CD8-positive, alpha-beta memory T cell (primary cell): ENCODE measurements around the gene VEGFB. TPM values are rescaled to one million over a fixed set of nuclear protein-coding genes. Genes with fewer than 3 reads are reported as not detected.

Experiments
- CTCF ChIA-PET: fragments of 350-600 bp; sonication (Branson Sonifier 250); formaldehyde crosslinking; loops from one replicate; lab custom pipeline; 2021; ENCODE audit warnings: antibody characterized with exemption; lab: Charles Lee
- POLR2A ChIA-PET: fragments of 350-600 bp; sonication (Branson Sonifier 250); formaldehyde crosslinking; loops from one replicate; lab custom pipeline; 2021; ENCODE audit warnings: antibody characterized with exemption; lab: Charles Lee
- DNase-seq, 5 donors: peaks; one replicate each; pipeline versions ENCODE4 v3.0.0 to v3.0.0-alpha.2; 2020 to 2022; ENCODE audit warnings: mixed read lengths in 1 of 5
- H3K27ac ChIP-seq: one replicate; pipeline ENCODE4 v1.7.0; 2013; ENCODE audit warnings: low read depth, mild to moderate bottlenecking, low read length, moderate library complexity
- H3K27me3 ChIP-seq: 2 replicates; pipeline ENCODE4 v1.7.0; 2013; ENCODE audit warnings: low read length, mild to moderate bottlenecking; ENCODE audit not compliant: insufficient read depth, poor library complexity, severe bottlenecking
- H3K36me3 ChIP-seq: 2 replicates; pipeline ENCODE4 v1.7.0; 2013; ENCODE audit warnings: mild to moderate bottlenecking, low read length, moderate library complexity; ENCODE audit not compliant: insufficient read depth
- H3K4me1 ChIP-seq: 2 replicates; pipeline ENCODE4 v1.7.0; 2013; ENCODE audit warnings: mild to moderate bottlenecking, low read length, moderate library complexity; ENCODE audit not compliant: insufficient read depth
- H3K4me3 ChIP-seq: 2 replicates; pipeline ENCODE4 v1.7.0; 2013; ENCODE audit warnings: mild to moderate bottlenecking, low read length
- H3K9me3 ChIP-seq: 2 replicates; pipeline ENCODE4 v1.7.0; 2013; ENCODE audit warnings: mild to moderate bottlenecking, low read length
- H3K27ac Mint-ChIP-seq, 8 donors: one replicate each; pipeline ENCODE4 v1.8.0; 2020 to 2021; ENCODE audit warnings: mixed read lengths in 8 of 8, mild to moderate bottlenecking in 6 of 8, inconsistent platforms in 3 of 8, moderate library complexity in 3 of 8
- H3K27me3 Mint-ChIP-seq, 2 donors: one replicate each; pipeline ENCODE4 v1.8.0; 2020 to 2021; ENCODE audit warnings: mixed read lengths in 2 of 2, mild to moderate bottlenecking in 1 of 2, moderate library complexity in 1 of 2
- H3K36me3 Mint-ChIP-seq, 3 donors: one replicate each; pipeline ENCODE4 v1.8.0; 2020 to 2021; ENCODE audit warnings: mixed read lengths in 3 of 3, inconsistent platforms in 1 of 3, mild to moderate bottlenecking in 1 of 3
- H3K4me1 Mint-ChIP-seq, 3 donors: one replicate each; pipeline ENCODE4 v1.8.0; 2020 to 2021; ENCODE audit warnings: mixed read lengths in 3 of 3, inconsistent platforms in 1 of 3, mild to moderate bottlenecking in 1 of 3
- H3K4me3 Mint-ChIP-seq, 7 donors: one replicate each; pipeline ENCODE4 v1.8.0; 2020 to 2021; ENCODE audit warnings: mixed read lengths in 7 of 7, mild to moderate bottlenecking in 6 of 7, moderate library complexity in 4 of 7, inconsistent platforms in 2 of 7
- H3K9me3 Mint-ChIP-seq, 5 donors: one replicate each; pipeline ENCODE4 v1.8.0; 2020 to 2022; ENCODE audit warnings: mixed read lengths in 5 of 5, mild to moderate bottlenecking in 3 of 5, moderate library complexity in 2 of 5, inconsistent platforms in 1 of 5
- polyA plus RNA-seq: library from polyadenylated mRNA; unstranded; fragments of 300-500 nt; fragmentation: Illumina TruSeq; gene quantifications from one replicate; pipeline ENCODE4 v1.2.3, GENCODE V29; 2021
- total RNA-seq, 2 experiments: library from RNA; stranded (reverse); gene quantifications; one replicate each; pipeline ENCODE4 v1.2.3, GENCODE V29; 2021

VEGFB gene
- total and polyA plus RNA-seq, 3 experiments from 2014 or later = 19.0 to 77.0 (median 71.9) TPM

GRCh38 chr11:64238999-64239398 lies 4.6 kb downstream of the VEGFB start:
- H3K27ac ChIP-seq = no peak overlapping the region

GRCh38 chr11:64239662-64240434 lies 5.5 kb downstream of the VEGFB start:
- Histone ChIP-seq H3K9me3 (no peaks in the 10 kb centered on the region), H3K27ac (peak overlapping the region; percentile 99), H3K4me1 (peaks cover 35% of the 10 kb centered on the region), H3K27me3 (no peaks in the 10 kb centered on the region), H3K4me3 (peak overlapping the region; percentile 56), H3K36me3 (no peaks in the 10 kb centered on the region)
- Mint-ChIP-seq H3K4me3 (peak overlapping the region in 6 of 7 donors; percentile 87 to 95 (median 89)), H3K27me3 (no peaks in the 10 kb centered on the region), H3K36me3 (peaks cover 0 to 44% (median 0%) of the 10 kb centered on the region in 3 donors), H3K27ac (peak overlapping the region; percentile 99 to 100 (median 100)), H3K9me3 (no peaks in the 10 kb centered on the region), H3K4me1 (peaks cover 23 to 61% (median 24%) of the 10 kb centered on the region in 3 donors)
- POLR2A ChIA-PET = interaction anchor here (1.3 to 2.5 kb wide), 3 partner anchors 14 to 78 kb away, joined by 3 to 35 read pairs (median 13); partner anchors contain the start of genes FERMT3, NUDT22, PRDX5 and TRMT112
- no peak for DNase-seq
- CTCF ChIA-PET = interaction anchor here (1.1 to 13.4 kb wide), 3 partner anchors 30 to 35 kb away, joined by 4 to 124 read pairs (median 5); no protein-coding TSS in a partner anchor

More at GRCh38 chr11:64238999-64239398, 4.6 kb downstream of the VEGFB start:
- H3K4me1 ChIP-seq = peaks cover 34% of the 10 kb centered on the region
- no peak for DNase-seq
- H3K36me3 ChIP-seq = no peaks in the 10 kb centered on the region
- no peaks in the 10 kb centered on the region for H3K9me3 ChIP-seq
- ChIA-PET POLR2A (interaction anchor here (1.3 kb wide), 1 partner anchor 79 kb away, joined by 3 read pairs; the partner anchor contains the start of genes PRDX5 and TRMT112), CTCF (interaction anchor here (1.1 to 1.9 kb wide), 2 partner anchors 32 to 34 kb away, joined by 4 to 5 read pairs; no protein-coding TSS in a partner anchor)
- H3K4me3 ChIP-seq = no peak overlapping the region
- Mint-ChIP-seq H3K4me1 (peaks cover 23 to 57% (median 24%) of the 10 kb centered on the region in 3 donors), H3K27ac (peak overlapping the region; percentile 47 to 100 (median 92)), H3K4me3 (peak overlapping the region in 2 of 7 donors; percentile 17 to 84), H3K27me3 (no peaks in the 10 kb centered on the region), H3K36me3 (peaks cover 0 to 40% (median 0%) of the 10 kb centered on the region in 3 donors), H3K9me3 (no peaks in the 10 kb centered on the region)
- H3K27me3 ChIP-seq = no peaks in the 10 kb centered on the region

- Histone ChIP-seq H3K4me1 (peaks cover 36% of the 10 kb centered on the region), H3K27me3 (no peaks in the 10 kb centered on the region), H3K9me3 (no peaks in the 10 kb centered on the region), H3K36me3 (no peaks in the 10 kb centered on the region), H3K27ac (peak within 1 kb of the TSS; percentile 99), H3K4me3 (peak within 1 kb of the TSS; percentile 76)
- peak within 1 kb of the TSS; percentile 87 to 97 (median 90) for H3K4me3 Mint-ChIP-seq
- H3K27me3 Mint-ChIP-seq = no peaks in the 10 kb centered on the region
- H3K27ac Mint-ChIP-seq = peak within 1 kb of the TSS; percentile 99 to 100 (median 100)
- POLR2A ChIA-PET = interaction anchor here (0.6 to 2.5 kb wide), 12 partner anchors 8 to 77 kb away, joined by 3 to 35 read pairs (median 6); partner anchors contain the start of genes CATSPERZ, ESRRA, FERMT3 and NUDT22
- H3K36me3 Mint-ChIP-seq = peaks cover 0 to 39% (median 0%) of the 10 kb centered on the region in 3 donors
- CTCF ChIA-PET = interaction anchor here (0.7 to 13.4 kb wide), 10 partner anchors 8 to 77 kb away, joined by 3 to 124 read pairs (median 5); partner anchors contain the start of genes CATSPERZ, FERMT3, NUDT22 and PLCB3
- peak; percentile 97 to 99 (median 99) for DNase-seq
- H3K4me1 Mint-ChIP-seq = peaks cover 17 to 62% (median 23%) of the 10 kb centered on the region in 3 donors
- no peaks in the 10 kb centered on the region for H3K9me3 Mint-ChIP-seq
Measured at GRCh38 chr11:64240435-64241240, 6.3 kb downstream of the VEGFB start, which contains the start of gene FKBP2. TSS of gene FKBP2 (plus strand) at chr11:64241095. CDS start at chr11:64242388, 1,293 bp downstream.

- Mint-ChIP-seq H3K27me3 (no peaks in the 10 kb centered on the region), H3K36me3 (peaks cover 0 to 39% (median 0%) of the 10 kb centered on the region in 3 donors), H3K4me3 (peak overlapping the region; percentile 87 to 97 (median 90)), H3K4me1 (peaks cover 22 to 65% (median 26%) of the 10 kb centered on the region in 3 donors), H3K9me3 (no peaks in the 10 kb centered on the region), H3K27ac (peak overlapping the region; percentile 99 to 100 (median 100))
- H3K27ac ChIP-seq = peak overlapping the region; percentile 99
- no peaks in the 10 kb centered on the region for H3K36me3 ChIP-seq
- no peaks in the 10 kb centered on the region for H3K27me3 ChIP-seq
- ChIA-PET CTCF (interaction anchor here (0.6 to 13.4 kb wide), 11 partner anchors 9 to 77 kb away, joined by 3 to 124 read pairs (median 5); partner anchors contain the start of genes CATSPERZ, FERMT3, NUDT22 and PLCB3), POLR2A (interaction anchor here (0.6 to 2.5 kb wide), 13 partner anchors 9 to 947 kb away, joined by 3 to 35 read pairs (median 5); partner anchors contain the start of genes CATSPERZ, ESRRA, FERMT3 and NUDT22)
- DNase-seq = peak in 3 of 5 donors; percentile 100
- peaks cover 39% of the 10 kb centered on the region for H3K4me1 ChIP-seq
- no peaks in the 10 kb centered on the region for H3K9me3 ChIP-seq
- peak overlapping the region; percentile 76 for H3K4me3 ChIP-seq
Measured at GRCh38 chr11:64241241-64241490, 6.8 kb downstream of the VEGFB start.

- peak overlapping the region; percentile 87 to 97 (median 90) for H3K4me3 Mint-ChIP-seq
- Histone ChIP-seq H3K27ac (peak overlapping the region; percentile 99), H3K27me3 (no peaks in the 10 kb centered on the region), H3K4me1 (peaks cover 39% of the 10 kb centered on the region), H3K9me3 (no peaks in the 10 kb centered on the region), H3K4me3 (peak overlapping the region; percentile 76), H3K36me3 (no peaks in the 10 kb centered on the region)
- peaks cover 23 to 67% (median 26%) of the 10 kb centered on the region in 3 donors for H3K4me1 Mint-ChIP-seq
- peak overlapping the region; percentile 99 to 100 (median 100) for H3K27ac Mint-ChIP-seq
- peaks cover 0 to 39% (median 0%) of the 10 kb centered on the region in 3 donors for H3K36me3 Mint-ChIP-seq
- H3K27me3 Mint-ChIP-seq = no peaks in the 10 kb centered on the region
- H3K9me3 Mint-ChIP-seq = no peaks in the 10 kb centered on the region
- peak in 2 of 5 donors; percentile 99 to 100 for DNase-seq
- ChIA-PET CTCF (interaction anchor here (0.6 to 13.4 kb wide), 13 partner anchors 9 to 76 kb away, joined by 3 to 124 read pairs (median 5); partner anchors contain the start of genes CATSPERZ, FERMT3, NUDT22 and PLCB3), POLR2A (interaction anchor here (0.6 to 2.5 kb wide), 15 partner anchors 8 to 946 kb away, joined by 3 to 35 read pairs (median 4); partner anchors contain the start of genes CATSPERZ, ESRRA, FERMT3 and NUDT22)
Measured at GRCh38 chr11:64241491-64242374, 7.3 kb downstream of the VEGFB start.

GRCh38 chr11:64243236-64243854 lies 9.0 kb downstream of the VEGFB start:
- Mint-ChIP-seq H3K4me3 (peak overlapping the region; percentile 49 to 90 (median 87)), H3K27ac (peak overlapping the region in 7 of 8 donors; percentile 29 to 93 (median 76)), H3K9me3 (no peaks in the 10 kb centered on the region), H3K27me3 (no peaks in the 10 kb centered on the region), H3K4me1 (peaks cover 27 to 71% (median 30%) of the 10 kb centered on the region in 3 donors), H3K36me3 (peaks cover 0 to 26% (median 0%) of the 10 kb centered on the region in 3 donors)
- peaks cover 39% of the 10 kb centered on the region for H3K4me1 ChIP-seq
- ChIA-PET POLR2A (interaction anchor here (1.0 kb wide), 1 partner anchor 37 kb away, joined by 3 read pairs; no protein-coding TSS in a partner anchor), CTCF (interaction anchor here (1.5 to 13.4 kb wide), 5 partner anchors 9 to 61 kb away, joined by 5 to 124 read pairs (median 12); partner anchors contain the start of genes CATSPERZ and FERMT3)
- no peaks in the 10 kb centered on the region for H3K36me3 ChIP-seq
- H3K27ac ChIP-seq = no peak overlapping the region
- no peak for DNase-seq
- no peaks in the 10 kb centered on the region for H3K27me3 ChIP-seq
- H3K9me3 ChIP-seq = no peaks in the 10 kb centered on the region
- H3K4me3 ChIP-seq = no peak overlapping the region
